Cardiac muscle cell (in vitro differentiated cells and primary cell): Measurements from ENCODE around the gene NPDC1. TPM values are rescaled to one million over a fixed set of nuclear protein-coding genes. Genes with fewer than 3 reads are reported as not detected.

Source experiments
- DNase-seq, 2 donors: peaks; one replicate each; pipeline versions ENCODE4 v3.0.0 to v3.0.0-alpha.2; 2010 to 2017; ENCODE audit warnings: low read depth in 1 of 2, low spot score in 1 of 2
- H3K27ac ChIP-seq: fragments of 200-600 bp; sonication (generic); 2 replicates; pipeline ENCODE4 v1.5.1; 2016
- H3K27me3 ChIP-seq: fragments of 200-600 bp; sonication (generic); 2 replicates; pipeline ENCODE4 v1.6.0; 2016; ENCODE audit warnings: control low read depth
- H3K36me3 ChIP-seq: fragments of 200-600 bp; sonication (generic); 2 replicates; pipeline ENCODE4 v1.5.1; 2016; ENCODE audit warnings: control low read depth
- H3K4me1 ChIP-seq: fragments of 200-600 bp; sonication (generic); 2 replicates; pipeline ENCODE4 v1.8.1; 2017; ENCODE audit warnings: low read depth, mild to moderate bottlenecking, mixed run types
- H3K4me3 ChIP-seq: fragments of 200-600 bp; sonication (generic); 2 replicates; pipeline ENCODE4 v1.5.1; 2016; ENCODE audit warnings: mild to moderate bottlenecking
- H3K9me3 ChIP-seq: fragments of 200-600 bp; sonication (generic); 2 replicates; pipeline ENCODE4 v1.5.1; 2017; ENCODE audit warnings: low read depth, mild to moderate bottlenecking, control low read depth
- polyA plus RNA-seq: library from polyadenylated mRNA; unstranded; fragments of >200 nt; fragmentation: Nextera tagmentation; extraction: Ambion mirVana; gene quantifications from 2 replicates; pipeline ENCODE4 v1.2.1, GENCODE V29; 2016
- total RNA-seq: library from RNA; depleted of rRNA; stranded (reverse); fragments of >200 nt; gene quantifications from 2 replicates; pipeline ENCODE4 v1.2.3, GENCODE V29; 2016
- TF ChIP-seq, protein P1 (sequence below): IDR thresholded peaks from 2 replicates; pipeline ENCODE4 v1.5.1; 2012; ENCODE audit warnings: low read depth, mild to moderate bottlenecking, low read length

The NPDC1 gene
- total and polyA plus RNA-seq, 2 experiments from 2014 or later, result 65.1 to 94.9 TPM

DNA sequence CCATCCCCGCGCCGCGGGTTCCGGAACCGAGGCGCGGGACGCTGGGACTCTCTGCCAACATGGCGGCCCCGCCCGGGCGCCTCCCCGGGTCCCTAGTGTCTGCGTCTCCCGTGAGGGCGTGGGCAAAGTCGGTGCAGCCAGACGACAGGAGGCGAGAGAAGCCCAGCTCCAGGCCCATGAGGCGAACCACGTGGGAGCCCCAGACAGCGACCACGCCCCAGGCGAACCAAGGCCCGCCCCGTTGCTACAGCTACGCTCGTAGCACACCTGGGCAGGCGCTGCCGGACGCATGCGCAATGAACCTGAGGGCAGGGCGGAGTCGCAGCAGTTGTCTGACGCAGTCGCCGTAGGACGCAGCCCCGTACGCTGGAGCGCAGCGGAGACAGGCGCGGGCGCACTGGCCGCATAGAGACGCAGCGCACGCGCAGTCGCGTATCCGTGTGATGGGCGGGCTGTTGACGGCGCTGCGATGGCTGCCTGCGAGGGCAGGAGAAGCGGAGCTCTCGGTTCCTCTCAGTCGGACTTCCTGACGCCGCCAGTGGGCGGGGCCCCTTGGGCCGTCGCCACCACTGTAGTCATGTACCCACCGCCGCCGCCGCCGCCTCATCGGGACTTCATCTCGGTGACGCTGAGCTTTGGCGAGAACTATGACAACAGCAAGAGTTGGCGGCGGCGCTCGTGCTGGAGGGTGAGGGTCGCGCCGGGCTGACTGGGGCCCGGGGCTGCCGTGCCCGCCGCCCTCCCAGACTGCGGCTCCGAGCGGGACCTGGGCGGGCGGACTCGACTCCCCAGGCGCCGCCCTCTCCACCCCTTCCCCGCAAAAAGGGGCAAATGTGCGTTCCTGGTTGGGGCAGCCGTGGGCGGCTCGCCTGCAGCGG is 40.8 kb upstream of the NPDC1 start, which contains the start of gene MAN1B1:
Gene MAN1B1 (plus strand): TSS at position 455 of the 878 bp plus-strand sequence. CDS start 15 bp downstream, at position 470.
- Histone ChIP-seq H3K4me1 (peaks cover 4% of the 10 kb centered on the region), H3K9me3 (no peaks in the 10 kb centered on the region), H3K4me3 (peak within 1 kb of the TSS; percentile 66), H3K36me3 (peaks cover 3% of the 10 kb centered on the region), H3K27me3 (no peaks in the 10 kb centered on the region), H3K27ac (peak within 1 kb of the TSS; percentile 86)
- TF ChIP-seq, protein P1, sequence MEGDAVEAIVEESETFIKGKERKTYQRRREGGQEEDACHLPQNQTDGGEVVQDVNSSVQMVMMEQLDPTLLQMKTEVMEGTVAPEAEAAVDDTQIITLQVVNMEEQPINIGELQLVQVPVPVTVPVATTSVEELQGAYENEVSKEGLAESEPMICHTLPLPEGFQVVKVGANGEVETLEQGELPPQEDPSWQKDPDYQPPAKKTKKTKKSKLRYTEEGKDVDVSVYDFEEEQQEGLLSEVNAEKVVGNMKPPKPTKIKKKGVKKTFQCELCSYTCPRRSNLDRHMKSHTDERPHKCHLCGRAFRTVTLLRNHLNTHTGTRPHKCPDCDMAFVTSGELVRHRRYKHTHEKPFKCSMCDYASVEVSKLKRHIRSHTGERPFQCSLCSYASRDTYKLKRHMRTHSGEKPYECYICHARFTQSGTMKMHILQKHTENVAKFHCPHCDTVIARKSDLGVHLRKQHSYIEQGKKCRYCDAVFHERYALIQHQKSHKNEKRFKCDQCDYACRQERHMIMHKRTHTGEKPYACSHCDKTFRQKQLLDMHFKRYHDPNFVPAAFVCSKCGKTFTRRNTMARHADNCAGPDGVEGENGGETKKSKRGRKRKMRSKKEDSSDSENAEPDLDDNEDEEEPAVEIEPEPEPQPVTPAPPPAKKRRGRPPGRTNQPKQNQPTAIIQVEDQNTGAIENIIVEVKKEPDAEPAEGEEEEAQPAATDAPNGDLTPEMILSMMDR, result no peak
- peak; percentile 99 for DNase-seq

DNA sequence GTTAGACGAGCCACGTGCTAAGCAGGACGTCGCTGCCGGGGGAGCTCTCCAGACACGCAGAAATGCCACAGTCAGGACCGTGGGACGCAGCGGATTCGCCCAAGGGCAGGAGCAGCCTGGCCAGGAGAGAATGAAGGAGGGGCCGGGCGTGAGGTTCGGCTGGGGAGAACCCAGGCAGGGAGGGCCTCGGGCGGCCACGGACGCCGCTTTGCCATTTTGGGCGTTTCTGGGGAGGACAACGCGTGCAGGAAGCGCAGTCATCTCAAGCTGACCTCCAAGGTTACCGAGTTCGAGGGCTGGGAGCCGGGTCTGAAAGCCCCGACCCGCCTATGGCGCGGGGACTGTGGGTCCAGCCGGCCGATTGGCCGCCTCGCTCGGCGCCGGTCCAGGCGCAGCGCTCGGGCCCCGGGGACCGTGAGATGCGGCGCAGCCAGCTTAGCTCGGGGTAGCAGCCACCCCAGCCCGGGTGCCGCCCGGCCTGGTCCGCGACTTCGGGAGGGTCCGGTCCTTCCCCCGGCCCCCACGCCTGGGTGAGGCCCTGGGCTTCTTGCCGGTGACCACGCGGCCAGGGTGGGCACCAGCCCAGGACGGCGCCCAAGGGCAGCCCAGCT is 40.0 kb upstream of the NPDC1 start:
- peak overlapping the region; percentile 36 for H3K27ac ChIP-seq

DNA sequence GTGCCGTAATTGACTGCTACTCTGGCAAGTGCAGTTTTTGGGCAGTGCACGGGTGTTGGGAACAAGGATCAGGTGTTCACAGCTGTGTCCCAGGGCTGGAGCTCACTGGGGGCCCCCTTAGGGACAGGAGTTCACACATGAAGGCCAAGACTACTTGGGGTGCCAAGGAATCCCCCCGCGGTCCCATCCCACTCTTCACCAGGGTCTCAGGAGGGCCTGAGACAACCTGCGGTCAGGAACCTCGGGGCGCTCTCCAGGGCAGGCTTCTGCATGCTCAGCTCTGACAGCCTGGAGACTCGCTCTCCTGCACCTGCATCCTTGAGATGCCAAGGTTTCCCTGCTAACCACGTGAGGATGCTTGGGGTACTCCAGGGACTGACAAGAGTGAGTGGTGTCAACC is 38.5 kb upstream of the NPDC1 start:
- Histone ChIP-seq H3K27me3 (peaks cover 6% of the 10 kb centered on the region), H3K36me3 (no peaks in the 10 kb centered on the region), H3K4me3 (no peak overlapping the region), H3K4me1 (peaks cover 4% of the 10 kb centered on the region), H3K9me3 (no peaks in the 10 kb centered on the region), H3K27ac (no peak overlapping the region)
- TF ChIP-seq, protein P1, result no peak
- no peak for DNase-seq

More for the DNA sequence above, 40.0 kb upstream of the NPDC1 start:
- Histone ChIP-seq H3K4me1 (peaks cover 4% of the 10 kb centered on the region), H3K4me3 (peak overlapping the region; percentile 66), H3K9me3 (no peaks in the 10 kb centered on the region), H3K27me3 (no peaks in the 10 kb centered on the region), H3K36me3 (peaks cover 3% of the 10 kb centered on the region)
- TF ChIP-seq, protein P1, result no peak
- peak; percentile 36 to 37 for DNase-seq

DNA sequence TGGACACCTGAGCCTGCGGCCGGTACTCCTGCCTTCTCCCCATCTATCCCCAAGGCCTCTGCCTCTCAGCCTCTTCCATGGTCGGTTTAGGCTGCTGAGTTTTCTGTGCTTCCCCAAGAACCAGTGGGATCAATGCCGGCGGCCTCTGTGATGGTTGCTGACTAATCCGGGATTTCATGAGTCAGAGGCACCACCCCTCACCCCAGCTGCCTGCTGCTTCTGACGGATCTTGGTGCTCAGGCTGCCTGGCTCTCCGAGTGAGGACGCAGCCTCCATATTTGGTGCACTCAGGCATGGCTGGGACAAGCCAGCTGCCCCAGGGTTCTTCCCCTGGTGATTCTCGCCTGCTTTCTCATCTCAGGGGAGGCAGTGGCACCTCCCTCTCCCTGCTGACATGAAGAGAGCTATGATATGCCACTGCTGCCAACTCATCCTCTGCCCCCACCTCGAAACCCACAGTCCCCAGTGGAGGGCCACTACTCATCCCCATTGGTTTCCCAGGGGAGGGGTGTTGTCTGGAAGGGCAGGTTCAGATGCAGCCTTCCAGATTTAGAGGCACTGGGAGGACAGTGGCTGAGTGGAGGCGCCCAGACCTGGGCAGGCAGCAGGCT is 37.5 kb upstream of the NPDC1 start:
- Histone ChIP-seq H3K27me3 (peaks cover 16% of the 10 kb centered on the region), H3K4me1 (peaks cover 4% of the 10 kb centered on the region), H3K27ac (no peak overlapping the region), H3K4me3 (no peak overlapping the region), H3K9me3 (no peaks in the 10 kb centered on the region), H3K36me3 (no peaks in the 10 kb centered on the region)
- DNase-seq, result peak in 1 of 2 donors; percentile 94
- TF ChIP-seq, protein P1, result no peak

DNA sequence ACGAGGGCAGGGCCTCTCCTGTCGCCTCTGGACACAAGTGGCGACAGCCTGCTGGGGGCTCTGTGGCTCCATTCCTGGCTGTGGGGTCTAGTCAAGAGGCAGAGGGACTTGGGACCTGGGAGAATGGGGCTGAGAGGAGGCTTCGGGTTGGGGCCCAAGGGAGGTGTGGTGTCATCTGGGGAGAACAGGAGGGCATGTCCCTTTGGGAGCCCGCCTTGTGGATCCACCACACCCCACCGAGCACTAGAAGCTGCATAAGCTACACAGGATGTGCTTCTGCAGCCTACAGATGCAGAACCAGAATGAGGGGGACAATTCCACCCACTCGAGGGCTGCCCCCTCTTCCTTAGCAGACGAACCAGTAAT is 36.9 kb upstream of the NPDC1 start:
- TF ChIP-seq, protein P1, result no peak
- Histone ChIP-seq H3K4me1 (peaks cover 4% of the 10 kb centered on the region), H3K9me3 (no peaks in the 10 kb centered on the region), H3K27me3 (peaks cover 22% of the 10 kb centered on the region), H3K27ac (no peak overlapping the region), H3K4me3 (no peak overlapping the region), H3K36me3 (no peaks in the 10 kb centered on the region)
- DNase-seq, result no peak
